HG03135 (cell line): ENCODE data around the gene CSTF1.
"Not testable (repeated sequence)": the region's sequence is repeated elsewhere in the genome, so short reads cannot be mapped to it uniquely, and the experiment has no call there.

ENCODE experiments used
- ATAC-seq: cut with Tn5 transposase; IDR thresholded peaks from one replicate; pipeline ENCODE4 v1.9.1; 2021; ENCODE audit warnings: mild to moderate bottlenecking, moderate library complexity; ENCODE audit not compliant: unreplicated experiment

CSTF1 gene

DNA sequence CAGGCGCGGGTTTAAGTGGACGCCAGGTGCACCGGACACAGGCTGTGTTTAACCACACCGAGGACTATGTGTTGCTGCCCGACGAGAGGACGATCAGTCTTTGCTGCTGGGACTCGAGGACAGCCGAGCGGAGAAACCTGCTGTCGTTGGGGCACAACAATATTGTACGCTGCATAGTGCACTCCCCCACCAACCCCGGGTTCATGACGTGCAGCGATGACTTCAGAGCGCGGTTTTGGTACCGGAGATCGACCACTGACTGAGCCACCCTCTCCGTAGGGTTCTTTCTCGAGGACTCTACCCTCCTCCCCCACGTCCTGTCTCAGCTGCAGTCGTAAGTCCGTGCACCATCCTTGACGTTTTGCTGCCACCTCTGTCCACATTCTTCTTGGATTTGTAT lies 11.0 kb downstream of the CSTF1 start:
- no peak for ATAC-seq

DNA sequence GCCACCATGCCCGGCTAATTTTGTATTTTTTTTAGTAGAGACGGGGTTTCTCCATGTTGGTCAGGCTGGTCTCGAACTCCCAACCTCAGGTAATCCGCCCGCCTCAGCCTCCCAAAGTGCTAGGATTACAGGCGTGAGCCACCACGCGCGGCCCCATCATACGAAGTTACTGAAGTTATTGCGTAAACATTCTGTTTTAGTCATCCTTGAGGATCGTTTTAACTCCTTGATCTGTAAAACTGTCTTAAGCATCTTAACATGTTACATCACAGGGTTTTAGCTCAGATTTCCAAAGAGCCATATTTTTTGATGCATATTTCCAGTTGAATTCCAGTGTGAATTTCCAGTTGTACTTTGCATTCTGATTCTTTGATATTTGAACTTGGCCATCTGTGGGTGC lies 12.9 kb downstream of the CSTF1 start:
- ATAC-seq, result not testable (repeated sequence)

- ATAC-seq, result no peak
Observed at GRCh38 chr20:56406910-56407309, 14.5 kb downstream of the CSTF1 start.

DNA sequence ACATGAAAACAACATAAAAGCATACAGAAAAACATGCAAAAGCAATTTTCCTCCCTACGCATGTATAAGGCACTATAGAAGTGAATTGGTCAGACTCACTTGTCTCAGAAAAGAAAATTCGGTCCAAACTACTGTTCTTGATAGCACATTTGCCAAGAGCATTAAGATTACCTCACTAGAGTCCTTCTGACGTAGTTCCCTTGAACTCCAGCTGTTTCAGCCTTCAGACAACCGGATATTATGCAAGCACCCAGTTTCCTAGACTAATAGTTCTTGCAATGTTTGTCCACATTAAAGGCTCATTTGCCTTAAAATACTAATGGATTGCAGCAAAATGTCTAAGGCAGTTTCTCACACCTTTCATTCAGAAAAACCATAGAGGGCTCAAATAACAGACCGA lies 17.1 kb downstream of the CSTF1 start:
- no peak for ATAC-seq

DNA sequence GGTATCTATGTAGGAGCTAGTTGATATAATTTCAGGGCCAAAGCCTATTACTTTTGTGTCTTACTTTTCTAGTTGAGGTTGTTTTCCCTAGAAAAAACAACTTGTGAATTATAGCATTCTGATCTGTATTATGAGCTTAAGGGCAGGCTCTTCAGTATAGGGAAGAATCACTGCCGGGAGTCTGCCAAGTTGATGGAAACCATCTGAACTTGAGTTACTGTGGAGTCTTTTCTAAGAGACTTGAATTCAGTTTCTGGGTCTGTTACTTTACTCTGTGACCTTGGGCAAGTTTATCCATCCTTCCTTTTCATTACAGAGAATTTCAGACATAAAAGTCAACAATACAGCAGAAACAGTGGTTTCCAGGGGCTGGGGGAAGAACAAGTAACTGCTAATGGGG lies 17.5 kb downstream of the CSTF1 start:
- ATAC-seq, result no peak

DNA sequence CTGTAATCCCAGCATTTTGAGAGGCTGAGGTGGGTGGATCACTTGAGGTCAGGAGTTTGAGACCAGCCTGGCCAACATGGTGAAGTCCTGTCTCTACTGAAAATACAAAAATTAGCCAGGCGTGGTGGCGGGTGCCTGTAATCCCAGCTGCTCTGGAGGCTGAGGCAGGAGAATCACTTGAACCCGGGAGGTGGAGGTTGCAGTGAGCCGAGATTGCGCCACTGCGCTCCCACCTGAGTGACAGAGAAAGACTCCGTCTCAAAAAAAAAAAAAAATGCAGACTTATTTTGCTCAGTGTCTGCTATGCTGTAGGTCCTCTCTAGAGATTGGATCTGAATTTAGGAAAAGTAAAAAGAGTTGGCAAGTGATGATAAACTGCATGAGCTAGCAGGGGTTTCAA lies 18.8 kb downstream of the CSTF1 start:
- ATAC-seq, result not testable (repeated sequence)

DNA sequence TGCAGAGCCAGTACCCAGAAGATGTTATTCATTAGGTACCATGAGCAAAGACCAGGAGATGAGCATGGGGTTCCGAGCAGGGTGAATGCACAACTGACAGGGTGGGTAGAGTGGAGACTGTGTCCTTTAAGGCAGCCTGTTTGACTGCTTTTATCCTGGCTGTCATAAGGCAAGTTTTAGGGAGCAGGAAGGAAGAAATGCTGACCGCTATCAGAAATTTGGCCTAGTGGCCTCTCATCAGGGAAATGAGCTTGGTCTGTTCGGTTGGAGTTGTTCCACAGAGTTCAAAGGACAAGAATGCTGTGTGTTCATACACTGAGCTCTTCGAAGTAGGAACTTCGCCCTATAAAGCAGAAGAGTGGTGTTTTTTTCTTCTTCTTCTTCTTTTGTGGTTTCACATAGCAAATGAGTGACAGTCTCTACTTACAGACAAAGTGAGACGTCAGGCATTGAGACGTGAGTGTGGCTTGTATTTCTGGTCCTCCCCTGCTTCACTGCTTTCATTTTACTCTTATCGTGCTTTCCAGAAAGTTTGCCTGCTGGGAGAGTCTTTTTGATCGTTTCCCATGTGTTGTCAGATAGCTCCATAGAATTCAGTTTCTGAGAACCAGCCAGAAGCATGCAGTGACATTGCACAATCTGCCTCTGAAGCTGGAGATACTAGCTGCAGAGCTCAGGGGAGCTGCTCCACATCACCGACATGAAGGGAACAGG lies 19.5 kb downstream of the CSTF1 start, which contains the start of gene CASS4:
Gene CASS4 (plus strand): TSS at position 502 of the 714 bp plus-strand sequence. CDS start 199 bp downstream, at position 701.
- ATAC-seq, result peak; percentile 78

DNA sequence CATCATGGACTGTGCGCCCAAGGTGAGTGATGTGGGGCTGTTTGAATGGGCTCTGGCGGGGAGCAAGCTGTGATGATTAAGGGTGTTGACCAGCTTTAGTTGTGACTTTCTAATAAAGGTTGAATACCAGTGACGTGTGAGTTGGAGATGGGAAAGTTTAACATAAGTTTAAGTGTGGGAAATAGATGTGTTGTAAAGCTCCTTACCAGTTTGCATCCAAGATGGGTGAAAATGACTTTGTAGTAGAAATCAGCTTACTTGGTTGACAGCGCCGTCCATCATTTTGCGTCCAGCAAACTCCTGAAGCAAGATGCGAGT lies 20.0 kb downstream of the CSTF1 start:
- no peak for ATAC-seq

- ATAC-seq, result no peak
Observed at GRCh38 chr20:56412949-56413348, 20.5 kb downstream of the CSTF1 start.

- no peak for ATAC-seq
Observed at GRCh38 chr20:56414842-56415765, 22.7 kb downstream of the CSTF1 start.

- no peak for ATAC-seq
Observed at GRCh38 chr20:56417402-56417801, 25.0 kb downstream of the CSTF1 start.

DNA sequence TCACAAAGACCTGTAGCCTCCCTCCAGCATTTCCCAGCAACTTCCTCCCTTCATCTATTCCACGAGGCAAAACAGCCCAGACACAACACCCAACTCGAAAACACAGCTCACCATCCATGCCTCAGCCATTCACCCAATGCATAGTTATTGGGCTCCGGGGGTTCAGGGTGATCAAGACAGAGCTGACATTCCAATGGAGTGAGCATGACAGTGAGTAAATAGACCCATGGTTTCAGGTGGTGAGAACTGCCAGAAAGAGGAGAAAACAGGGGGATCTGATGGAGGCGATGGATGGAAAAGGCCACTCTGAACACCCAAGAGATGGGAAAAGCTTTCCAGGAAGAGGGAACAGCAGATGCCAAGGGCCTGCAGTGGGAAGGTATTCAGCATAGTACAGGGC lies 25.5 kb downstream of the CSTF1 start:
- ATAC-seq, result no peak

DNA sequence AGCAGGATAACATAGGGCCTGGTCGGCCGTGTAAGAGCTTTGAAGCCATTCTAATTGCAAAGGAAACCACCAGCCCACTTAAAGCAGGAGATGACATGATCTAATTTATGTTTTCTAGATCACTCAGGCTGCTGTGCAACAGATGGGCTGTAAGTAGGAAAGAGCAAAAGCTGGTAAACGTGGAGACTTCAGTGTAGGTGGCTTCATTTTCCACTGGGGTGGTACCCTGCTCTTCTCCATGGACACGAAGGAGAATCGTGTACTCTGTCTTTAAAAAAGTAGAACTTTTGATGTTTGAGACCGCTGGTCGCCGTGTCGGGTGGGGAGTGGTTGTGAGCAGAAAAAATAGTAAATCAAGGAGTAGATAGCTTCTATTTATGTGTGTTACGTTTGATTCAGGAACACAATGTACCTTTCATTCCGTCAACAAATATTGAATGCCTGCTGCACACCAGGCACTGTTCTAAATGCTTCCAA lies 26.0 kb downstream of the CSTF1 start:
- no peak for ATAC-seq

DNA sequence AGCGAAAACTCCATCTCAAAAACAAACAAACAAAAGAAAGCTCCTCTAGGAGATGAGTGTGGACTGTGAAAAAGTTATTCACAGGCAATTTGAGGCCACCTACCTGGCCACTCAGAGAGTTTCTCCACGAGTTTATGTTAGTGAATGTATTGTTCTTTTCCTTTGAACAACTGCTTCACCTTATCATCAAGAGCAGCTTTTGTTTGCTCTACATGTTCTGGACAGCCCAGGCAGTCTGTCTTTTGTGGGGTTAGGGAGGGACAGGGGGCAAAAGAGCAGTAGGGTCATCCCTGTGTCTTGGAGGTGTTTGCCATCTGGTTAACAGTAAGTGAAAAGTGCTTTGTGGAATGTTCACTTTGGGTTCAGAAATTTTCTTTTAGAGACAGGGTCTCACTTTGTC lies 27.6 kb downstream of the CSTF1 start:
- ATAC-seq, result no peak

GRCh38 chr20:56420940-56421688 lies 28.7 kb downstream of the CSTF1 start:
- no peak for ATAC-seq

GRCh38 chr20:56422076-56422823 lies 29.8 kb downstream of the CSTF1 start:
- ATAC-seq, result no peak

DNA sequence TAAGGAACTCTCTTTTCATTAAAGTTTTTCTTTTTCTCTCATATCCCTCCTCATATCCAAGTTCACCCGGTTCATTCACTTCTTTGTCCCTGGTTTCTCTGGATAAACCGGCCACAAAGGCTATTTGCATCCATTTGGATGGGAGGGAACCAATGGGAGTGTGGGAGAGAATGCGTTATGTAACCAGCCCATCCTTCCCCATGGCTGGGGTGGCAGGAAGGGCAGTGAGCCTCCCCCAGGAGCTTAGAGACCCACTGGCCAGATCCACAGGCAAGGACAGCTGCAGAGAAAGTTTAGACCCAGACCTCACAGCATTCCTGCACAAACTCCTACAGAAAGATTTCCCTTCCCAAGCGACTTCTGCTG lies 30.4 kb downstream of the CSTF1 start:
- ATAC-seq, result no peak

- ATAC-seq, result no peak
Observed at GRCh38 chr20:56423211-56423610, 30.8 kb downstream of the CSTF1 start.

GRCh38 chr20:56423886-56424285 lies 31.4 kb downstream of the CSTF1 start:
- no peak for ATAC-seq

- ATAC-seq, result no peak
Observed at GRCh38 chr20:56424931-56425330, 32.5 kb downstream of the CSTF1 start.

DNA sequence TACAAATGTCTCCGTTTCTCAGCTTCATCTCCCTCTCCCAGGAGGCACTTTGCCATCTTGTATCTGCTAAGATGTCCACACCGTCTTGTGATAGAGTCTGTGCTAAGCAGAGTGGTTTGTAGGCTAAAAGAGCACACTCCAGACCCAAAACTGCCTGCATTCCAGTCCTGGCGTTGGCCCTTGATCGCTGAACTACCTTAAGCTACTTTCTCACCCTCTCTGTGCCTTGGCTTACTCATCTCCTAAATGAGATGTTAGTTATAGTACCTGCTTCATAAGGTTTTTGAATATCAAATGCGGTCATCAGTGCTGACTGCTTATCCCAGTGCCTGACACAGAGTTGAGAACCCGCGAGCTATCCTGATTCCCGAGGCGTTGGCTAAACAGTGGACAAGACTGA lies 33.6 kb downstream of the CSTF1 start:
- ATAC-seq, result no peak
